Suppressor macrophage treated with lipopolysaccharide for 4 hours (primary cell): ENCODE data around the gene RPTOR.
"Not testable (repeated sequence)": the region's sequence is repeated elsewhere in the genome, so short reads cannot be mapped to it uniquely, and the experiment has no call there.

Source experiments
- DNase-seq: peaks from one replicate; pipeline ENCODE4 v3.0.0-alpha.2; 2020

Gene RPTOR

DNA sequence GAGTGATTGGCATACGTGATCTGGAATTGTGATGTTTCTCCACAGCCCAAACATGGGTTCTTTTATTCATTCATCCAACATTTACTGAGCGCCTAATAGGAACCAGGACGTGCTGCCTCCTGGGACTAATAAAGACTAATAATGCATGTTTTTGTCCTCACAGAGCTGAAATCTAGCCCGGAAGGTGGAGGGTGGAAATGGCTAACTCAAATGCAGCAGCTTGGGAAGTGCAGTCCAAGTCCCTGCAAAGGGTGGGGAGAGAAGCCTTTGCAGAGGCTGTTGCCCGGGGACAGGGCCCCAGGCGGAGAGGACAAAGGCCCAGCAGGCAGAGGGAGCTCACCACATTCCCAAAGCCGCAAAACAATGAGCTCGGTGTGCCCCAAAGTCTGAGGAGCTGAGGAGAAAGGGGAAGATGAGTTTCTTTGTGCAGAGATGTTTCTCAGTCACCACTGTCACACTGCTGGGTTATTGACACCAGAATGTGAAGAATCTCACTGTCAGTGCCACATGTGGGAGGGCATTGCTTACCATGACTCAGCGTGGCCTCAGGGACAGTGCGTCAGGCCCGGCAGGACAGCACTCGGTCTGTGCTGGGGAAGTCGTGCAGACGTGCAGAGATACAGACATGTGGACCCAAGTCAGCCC is 328.8 kb downstream of the RPTOR start:
- peak; percentile 92 for DNase-seq

DNA sequence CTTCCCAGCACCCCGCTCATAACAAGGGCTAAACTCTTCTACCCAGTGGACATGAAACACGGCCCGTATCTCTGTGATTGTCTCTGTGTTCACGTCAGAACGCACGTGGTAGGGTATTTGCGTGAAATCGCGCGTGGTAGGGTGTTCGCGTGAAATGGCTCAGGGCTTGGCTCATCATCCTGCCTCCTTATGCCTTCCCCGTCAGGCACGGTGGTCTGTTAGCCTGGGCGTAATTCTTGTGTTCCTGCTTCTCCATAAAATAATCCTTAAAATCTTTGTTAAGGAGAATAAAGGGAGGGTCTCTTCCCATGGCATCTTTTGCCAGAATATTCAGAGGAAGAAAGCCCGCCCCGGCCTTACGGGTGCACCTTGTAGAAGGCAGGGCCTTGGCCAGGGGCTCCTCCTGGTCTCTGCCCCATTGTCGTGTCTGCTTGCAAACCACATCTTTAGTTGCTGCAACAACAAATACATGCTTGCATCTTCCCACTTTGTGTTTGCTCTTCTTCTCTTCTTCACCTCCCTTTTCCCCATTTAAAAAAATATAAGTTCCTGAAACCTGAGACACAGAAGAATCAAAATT is 330.3 kb downstream of the RPTOR start:
- DNase-seq: no peak

DNA sequence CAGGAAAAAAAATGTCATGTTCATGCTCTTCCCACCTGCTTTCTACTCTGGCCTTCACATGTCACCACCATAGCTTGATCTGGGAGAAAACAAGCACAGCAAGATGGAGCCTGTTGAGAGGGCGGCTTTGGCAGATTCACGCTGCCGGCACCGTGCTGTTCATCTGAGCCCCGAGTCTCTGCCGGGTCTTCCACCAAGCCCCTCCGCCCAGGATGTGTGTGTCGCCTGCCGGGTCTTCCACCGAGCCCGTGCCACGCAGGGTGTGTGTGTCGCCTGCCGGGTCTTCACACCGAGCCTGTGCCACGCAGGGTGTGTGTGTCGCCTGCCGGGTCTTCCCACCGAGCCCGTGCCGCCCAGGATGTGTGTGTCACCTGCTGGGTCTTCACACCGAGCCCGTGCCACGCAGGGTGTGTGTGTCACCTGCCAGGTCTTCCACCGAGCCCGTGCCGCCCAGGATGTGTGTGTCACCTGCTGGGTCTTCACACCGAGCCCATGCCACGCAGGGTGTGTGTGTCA is 330.9 kb downstream of the RPTOR start:
- not testable (repeated sequence) for DNase-seq

DNA sequence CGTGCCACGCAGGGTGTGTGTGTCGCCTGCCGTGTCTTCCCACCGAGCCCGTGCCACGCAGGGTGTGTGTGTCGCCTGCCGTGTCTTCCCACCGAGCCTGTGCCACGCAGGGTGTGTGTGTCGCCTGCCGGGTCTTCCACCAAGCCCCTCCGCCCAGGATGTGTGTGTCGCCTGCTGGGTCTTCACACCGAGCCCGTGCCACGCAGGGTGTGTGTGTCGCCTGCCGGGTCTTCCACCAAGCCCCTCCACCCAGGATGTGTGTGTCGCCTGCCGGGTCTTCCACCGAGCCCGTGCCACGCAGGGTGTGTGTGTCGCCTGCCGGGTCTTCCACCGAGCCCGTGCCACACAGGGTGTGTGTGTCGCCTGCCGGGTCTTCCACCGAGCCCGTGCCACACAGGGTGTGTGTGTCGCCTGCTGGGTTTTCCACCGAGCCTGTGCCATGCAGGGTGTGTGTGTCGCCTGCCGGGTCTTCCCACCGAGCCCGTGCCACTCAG is 331.9 kb downstream of the RPTOR start:
- not testable (repeated sequence) for DNase-seq

GRCh38 chr17:80876950-80877728 is 332.5 kb downstream of the RPTOR start:
- no peak for DNase-seq

DNA sequence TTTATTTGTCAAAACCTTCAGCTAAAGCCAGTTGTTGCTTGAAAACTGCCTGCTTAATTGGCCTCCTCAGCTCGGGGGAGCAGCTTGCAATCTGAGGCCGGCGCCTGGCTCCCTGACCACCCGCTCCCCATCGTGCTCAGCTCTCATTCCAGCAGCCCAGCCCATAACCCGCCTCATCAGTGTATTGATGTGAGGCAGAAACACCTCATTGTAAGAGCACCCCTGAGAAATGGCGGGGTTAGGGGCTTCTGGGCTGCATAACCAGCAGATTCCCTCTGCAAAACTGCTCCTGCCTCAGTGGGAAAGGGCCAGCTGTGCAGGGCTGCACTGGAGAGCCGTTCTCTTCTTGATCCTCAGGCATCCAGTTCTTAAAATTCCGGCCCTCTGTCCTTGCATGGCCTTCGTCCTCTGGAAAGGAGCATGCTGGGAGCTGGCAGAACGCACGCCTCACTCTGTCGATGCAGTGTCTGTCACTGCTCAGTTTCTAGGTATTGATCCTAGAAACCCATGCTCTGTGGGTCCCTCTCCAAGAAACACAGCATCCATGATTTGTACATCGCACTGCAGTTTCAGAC is 333.2 kb downstream of the RPTOR start:
- DNase-seq: no peak

DNA sequence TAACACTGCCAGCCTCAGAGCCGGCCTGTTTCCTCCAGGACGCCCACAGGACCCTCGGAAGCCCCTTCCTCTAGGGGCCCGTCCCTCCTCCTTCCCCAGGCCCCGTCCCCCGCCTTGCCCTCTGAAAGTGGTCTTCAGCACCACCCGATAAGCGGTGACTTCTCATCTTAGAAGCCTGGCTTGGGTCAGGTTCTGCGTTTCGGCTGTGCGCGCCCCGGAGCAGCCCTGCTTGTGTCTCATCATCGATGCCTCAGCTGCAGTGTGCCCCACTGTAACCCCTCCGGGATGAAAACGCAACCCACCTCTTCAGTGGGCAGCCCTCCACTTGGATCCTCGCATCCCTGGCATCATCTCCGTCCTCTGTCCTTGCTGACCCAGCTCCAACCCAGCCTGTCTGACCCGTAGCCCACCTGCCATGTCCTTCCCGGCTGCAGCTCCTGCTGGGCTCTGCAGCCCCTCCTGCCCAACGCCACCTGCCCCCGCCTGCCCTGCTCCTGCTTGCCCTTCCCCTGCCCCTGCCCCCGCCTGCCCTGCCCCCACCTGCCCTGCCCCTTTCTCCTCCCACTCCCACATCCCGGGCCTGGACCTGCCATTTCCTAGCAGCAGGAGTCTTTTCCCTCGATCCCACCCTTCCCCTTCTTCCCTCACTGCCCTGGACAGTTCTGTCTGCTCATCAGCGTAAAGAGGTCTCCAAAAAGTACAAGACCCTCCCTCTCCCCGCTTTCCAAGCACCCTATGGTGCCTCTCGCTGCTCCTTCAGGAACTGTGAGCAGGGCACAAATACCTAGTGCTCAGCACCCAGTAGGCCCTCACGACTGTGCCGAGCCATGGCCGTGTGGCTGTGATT is 334.5 kb downstream of the RPTOR start:
- DNase-seq: no peak

DNA sequence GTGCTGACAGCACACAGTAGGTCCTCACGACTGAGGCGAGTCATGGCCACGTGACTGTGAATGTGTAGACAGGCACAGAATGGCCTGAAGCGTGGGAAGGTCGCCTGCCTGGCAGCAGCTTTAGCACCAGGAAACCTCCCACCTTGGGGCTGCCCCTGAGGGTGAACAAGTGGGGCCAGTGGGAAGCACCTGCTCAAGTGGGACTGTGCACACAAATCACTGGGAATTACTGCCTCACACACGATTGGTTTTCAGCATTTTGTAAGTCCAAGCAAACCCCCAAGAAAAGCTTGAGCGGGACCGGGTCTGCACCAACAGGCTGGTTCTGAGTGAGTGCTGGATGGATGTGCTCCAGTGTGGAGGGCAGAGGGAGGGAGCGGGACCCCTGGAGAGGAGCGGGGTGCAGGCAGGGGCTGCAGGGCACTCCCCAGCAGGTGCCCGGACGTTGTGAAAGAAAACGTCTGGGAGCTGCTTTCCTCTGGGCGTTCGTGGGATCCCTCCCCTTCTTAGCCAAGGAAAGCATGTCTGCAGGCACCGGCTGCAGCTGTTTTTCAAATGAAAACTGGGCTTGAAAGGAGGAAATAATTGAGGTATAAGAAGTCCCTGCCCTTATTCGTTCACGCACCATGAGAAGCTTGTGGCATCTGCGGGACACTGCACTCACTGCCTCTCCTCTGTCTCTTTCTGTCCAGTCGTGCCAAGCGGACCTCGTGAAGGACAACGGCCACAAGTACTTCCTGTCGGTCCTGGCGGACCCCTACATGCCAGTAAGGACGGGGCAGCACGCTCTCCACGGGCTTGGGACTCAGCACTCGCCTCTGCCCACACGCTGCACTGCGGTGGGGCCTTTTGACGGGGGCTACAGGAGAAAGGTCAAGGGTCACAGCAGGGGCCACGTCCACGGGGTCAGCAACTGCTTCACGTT is 335.3 kb downstream of the RPTOR start:
- DNase-seq: no peak

DNA sequence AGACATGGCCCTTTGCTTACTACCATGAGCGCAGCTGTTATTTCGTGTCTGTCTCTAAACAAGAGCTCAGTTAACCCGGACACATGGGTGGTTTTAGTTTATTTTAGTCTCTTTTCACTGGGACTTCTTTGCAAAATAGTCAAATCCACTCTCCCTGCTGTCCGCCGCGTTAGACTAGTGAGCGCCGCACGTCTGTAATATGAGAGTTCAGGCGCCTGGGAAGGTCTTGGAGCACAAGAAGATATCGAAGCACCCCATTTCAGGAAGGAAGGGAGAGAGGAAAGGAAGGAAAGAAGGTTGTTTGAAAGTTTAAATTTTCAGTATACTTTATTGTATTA is 336.0 kb downstream of the RPTOR start:
- DNase-seq: no peak

GRCh38 chr17:80881306-80881705 is 336.7 kb downstream of the RPTOR start:
- DNase-seq: peak; percentile 74

GRCh38 chr17:80882323-80882722 is 337.7 kb downstream of the RPTOR start:
- DNase-seq: no peak

- DNase-seq: no peak
Observed at GRCh38 chr17:80882926-80883685, 338.5 kb downstream of the RPTOR start.

GRCh38 chr17:80883831-80884735 is 339.4 kb downstream of the RPTOR start:
- no peak for DNase-seq

GRCh38 chr17:80884811-80885210 is 340.2 kb downstream of the RPTOR start:
- no peak for DNase-seq

- DNase-seq: peak; percentile 34
Observed at GRCh38 chr17:80885947-80886582, 341.4 kb downstream of the RPTOR start.

GRCh38 chr17:80886641-80887573 is 342.3 kb downstream of the RPTOR start:
- no peak for DNase-seq

GRCh38 chr17:80887639-80888175 is 343.1 kb downstream of the RPTOR start:
- no peak for DNase-seq
